ENCODE measurements around the gene CDH23.

DNA sequence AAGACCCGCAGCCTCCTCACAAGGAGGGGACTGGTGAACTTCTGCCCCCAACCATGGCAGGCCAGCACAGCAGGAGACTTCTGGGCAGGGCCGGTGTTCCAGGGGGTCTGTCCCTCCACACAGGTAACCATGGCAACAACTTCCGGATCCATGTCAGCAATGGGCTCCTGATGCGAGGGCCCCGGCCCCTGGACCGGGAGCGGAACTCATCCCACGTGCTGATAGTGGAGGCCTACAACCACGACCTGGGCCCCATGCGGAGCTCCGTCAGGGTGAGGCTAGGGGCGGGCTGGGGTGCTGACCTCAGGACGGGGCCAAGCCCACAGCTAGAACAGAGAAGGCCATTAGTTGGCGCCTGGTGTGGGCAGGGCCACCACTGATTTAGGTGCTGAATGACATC lies 328.5 kb downstream of the CDH23 start:
- TF ChIP-seq, protein P1, sequence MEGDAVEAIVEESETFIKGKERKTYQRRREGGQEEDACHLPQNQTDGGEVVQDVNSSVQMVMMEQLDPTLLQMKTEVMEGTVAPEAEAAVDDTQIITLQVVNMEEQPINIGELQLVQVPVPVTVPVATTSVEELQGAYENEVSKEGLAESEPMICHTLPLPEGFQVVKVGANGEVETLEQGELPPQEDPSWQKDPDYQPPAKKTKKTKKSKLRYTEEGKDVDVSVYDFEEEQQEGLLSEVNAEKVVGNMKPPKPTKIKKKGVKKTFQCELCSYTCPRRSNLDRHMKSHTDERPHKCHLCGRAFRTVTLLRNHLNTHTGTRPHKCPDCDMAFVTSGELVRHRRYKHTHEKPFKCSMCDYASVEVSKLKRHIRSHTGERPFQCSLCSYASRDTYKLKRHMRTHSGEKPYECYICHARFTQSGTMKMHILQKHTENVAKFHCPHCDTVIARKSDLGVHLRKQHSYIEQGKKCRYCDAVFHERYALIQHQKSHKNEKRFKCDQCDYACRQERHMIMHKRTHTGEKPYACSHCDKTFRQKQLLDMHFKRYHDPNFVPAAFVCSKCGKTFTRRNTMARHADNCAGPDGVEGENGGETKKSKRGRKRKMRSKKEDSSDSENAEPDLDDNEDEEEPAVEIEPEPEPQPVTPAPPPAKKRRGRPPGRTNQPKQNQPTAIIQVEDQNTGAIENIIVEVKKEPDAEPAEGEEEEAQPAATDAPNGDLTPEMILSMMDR (conservative IDR thresholded peaks at IDR 0.05; ENCODE audit: low read depth, low read length), result no peak
- no peak for TF ChIP-seq EZH2phosphoT487 (IDR thresholded peaks at IDR 0.05; ENCODE audit: borderline replicate concordance, low read length)
